ENCODE measurements around the gene GMNC.
"Not testable (repeated sequence)": the region's sequence is repeated elsewhere in the genome, so short reads cannot be mapped to it uniquely, and the experiment has no call there.

GMNC gene, protein sequence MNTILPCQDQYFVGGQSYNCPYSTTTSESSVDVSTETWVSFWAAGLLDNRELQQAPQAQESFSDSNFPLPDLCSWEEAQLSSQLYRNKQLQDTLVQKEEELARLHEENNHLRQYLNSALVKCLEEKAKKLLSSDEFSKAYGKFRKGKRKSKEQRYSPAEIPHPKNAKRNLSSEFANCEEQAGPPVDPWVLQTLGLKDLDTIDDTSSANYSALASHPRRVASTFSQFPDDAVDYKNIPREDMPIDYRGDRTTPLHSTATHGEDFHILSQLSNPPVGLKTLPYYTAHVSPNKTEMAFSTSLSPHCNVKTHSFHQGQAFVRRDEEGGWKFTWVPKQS

GRCh38 chr3:190862209-190863118, at the start of gene GMNC:
Gene GMNC, minus strand, starts transcription at chr3:190862694. Its CDS starts 79 bp downstream, at chr3:190862615.
- in situ Hi-C loops (cut with MboI; ENCODE audit: low pct_unique_long_range_greater_than_20kb, low sequenced_read_pairs), result no loop called here
- peak; percentile 56 for DNase-seq

DNA sequence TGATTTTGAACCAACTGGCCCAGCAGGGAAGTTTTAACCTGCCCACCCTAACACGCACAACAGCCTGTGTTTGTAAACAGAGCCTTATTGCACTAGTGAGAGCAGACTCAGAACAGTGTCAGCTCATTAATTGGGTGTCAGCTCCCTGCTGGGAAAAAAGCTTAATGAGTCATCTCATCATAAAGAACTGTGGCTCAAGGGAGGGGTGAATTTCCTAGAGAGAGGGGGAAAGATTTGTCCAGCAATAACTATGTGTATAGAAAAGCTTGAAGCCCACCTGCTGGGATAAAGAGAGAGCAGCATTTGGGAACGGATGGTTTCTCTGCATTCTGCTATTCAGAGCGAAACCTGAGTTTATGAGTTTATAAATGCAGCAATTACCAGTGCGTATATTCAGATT, 48.9 kb upstream of the GMNC start:
- in situ Hi-C loops (cut with MboI; ENCODE audit: low pct_unique_long_range_greater_than_20kb, low sequenced_read_pairs), result no loop called here
- DNase-seq, result no peak

DNA sequence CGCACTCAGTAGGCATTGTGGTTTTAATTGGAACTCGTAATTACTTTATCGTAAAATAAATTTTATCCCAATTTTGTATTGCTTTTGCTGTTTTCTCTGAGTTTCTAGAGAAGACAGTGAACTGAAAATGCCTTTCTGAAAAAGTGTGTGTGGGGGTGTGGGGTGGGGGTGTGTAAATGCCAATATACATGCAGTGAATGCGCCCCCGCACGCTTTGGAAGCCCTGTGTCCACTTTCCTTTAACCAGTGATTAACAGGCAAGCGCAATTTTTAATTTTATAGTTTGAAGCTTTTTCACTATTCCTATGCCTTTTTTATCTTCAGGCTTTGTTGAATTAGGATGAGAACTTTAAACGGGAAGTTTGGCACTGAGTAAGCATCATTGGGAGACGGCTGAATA, 47.4 kb upstream of the GMNC start:
- in situ Hi-C loops (cut with MboI; ENCODE audit: low pct_unique_long_range_greater_than_20kb, low sequenced_read_pairs), result no loop called here
- no peak for DNase-seq

- DNase-seq, result no peak
- in situ Hi-C loops (cut with MboI; ENCODE audit: low pct_unique_long_range_greater_than_20kb, low sequenced_read_pairs), result no loop called here
These were observed 40.7 kb upstream of the GMNC start for GRCh38 chr3:190903156-190903555.

GRCh38 chr3:190902292-190902691, 39.8 kb upstream of the GMNC start:
- in situ Hi-C loops (cut with MboI; ENCODE audit: low pct_unique_long_range_greater_than_20kb, low sequenced_read_pairs), result no loop called here
- DNase-seq, result no peak

DNA sequence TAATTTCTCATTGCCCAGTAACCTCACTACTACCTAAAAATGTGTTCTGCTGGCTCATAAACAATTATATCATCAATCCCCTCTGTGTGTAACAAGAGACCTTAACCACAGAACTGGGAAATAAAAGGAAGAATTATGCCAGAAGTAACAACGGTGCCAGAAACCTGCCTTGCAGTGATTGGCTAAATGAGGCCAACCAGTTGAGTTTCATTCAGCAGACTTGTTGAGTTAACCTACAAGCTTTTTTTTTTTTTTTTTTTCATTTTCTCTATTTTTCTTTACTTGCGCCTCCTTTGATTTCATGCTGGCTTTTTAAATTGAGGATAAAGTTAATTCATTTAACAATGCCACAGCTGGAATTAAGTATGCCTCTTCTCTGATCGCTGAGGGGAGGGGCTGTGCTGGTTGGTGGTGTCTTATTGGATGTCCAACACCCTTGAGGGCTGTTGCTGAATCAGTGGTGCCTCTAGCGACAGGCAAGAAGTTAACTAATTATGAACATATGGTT, 30.0 kb upstream of the GMNC start:
- in situ Hi-C loops (cut with MboI; ENCODE audit: low pct_unique_long_range_greater_than_20kb, low sequenced_read_pairs), result no loop called here
- no peak for DNase-seq

GRCh38 chr3:190886945-190887344, 24.5 kb upstream of the GMNC start:
- DNase-seq, result peak; percentile 71
- in situ Hi-C loops (cut with MboI; ENCODE audit: low pct_unique_long_range_greater_than_20kb, low sequenced_read_pairs), result no loop called here

DNA sequence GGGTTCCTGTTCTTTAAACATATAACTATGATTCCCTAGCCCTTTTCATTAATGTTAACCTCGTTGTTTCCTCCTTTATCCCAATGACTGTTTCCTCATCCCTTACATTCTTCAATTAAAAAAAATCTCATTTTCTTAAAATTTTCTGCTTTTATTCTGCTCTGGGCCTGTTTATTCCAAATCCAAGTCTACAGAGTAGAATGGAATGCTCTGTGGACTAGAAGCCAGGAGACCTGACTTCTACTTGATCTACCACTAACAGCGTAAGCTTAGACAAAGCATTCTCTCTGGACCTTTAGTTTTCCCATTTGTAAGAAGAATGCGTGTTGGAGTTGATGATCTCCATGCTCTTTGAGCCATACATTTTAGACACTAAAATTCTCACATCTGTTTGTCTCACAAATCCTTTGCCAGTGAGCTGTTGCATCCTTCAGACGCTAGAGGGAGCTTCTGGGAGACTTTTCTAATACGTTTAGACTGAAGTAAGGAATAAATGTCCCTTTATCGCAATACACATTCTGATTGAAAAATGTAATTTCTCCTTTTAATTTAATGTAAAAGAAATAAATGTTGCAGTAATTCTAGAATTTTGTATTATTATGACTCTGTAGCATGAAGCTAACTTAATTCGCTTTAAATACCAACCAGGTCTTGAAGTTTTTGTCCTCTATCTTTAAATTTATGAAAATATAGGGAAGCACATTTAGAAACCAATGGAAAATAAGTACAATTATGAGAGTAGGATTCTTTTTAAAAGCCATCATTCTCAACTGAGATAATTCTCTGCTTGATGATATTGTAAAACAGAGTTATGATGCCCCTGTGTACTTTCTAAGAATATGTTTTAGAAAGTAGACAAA, 21.7 kb upstream of the GMNC start:
- in situ Hi-C loops (cut with MboI; ENCODE audit: low pct_unique_long_range_greater_than_20kb, low sequenced_read_pairs), result no loop called here
- DNase-seq, result peak; percentile 61

- in situ Hi-C loops (cut with MboI; ENCODE audit: low pct_unique_long_range_greater_than_20kb, low sequenced_read_pairs), result no loop called here
- no peak for DNase-seq
These were observed 20.6 kb upstream of the GMNC start for GRCh38 chr3:190883141-190883540.

- in situ Hi-C loops (cut with MboI; ENCODE audit: low pct_unique_long_range_greater_than_20kb, low sequenced_read_pairs), result no loop called here
- no peak for DNase-seq
These were observed 15.4 kb upstream of the GMNC start for GRCh38 chr3:190877925-190878324.

GRCh38 chr3:190876433-190876832, 13.9 kb upstream of the GMNC start:
- in situ Hi-C loops (cut with MboI; ENCODE audit: low pct_unique_long_range_greater_than_20kb, low sequenced_read_pairs), result not testable (repeated sequence)

DNA sequence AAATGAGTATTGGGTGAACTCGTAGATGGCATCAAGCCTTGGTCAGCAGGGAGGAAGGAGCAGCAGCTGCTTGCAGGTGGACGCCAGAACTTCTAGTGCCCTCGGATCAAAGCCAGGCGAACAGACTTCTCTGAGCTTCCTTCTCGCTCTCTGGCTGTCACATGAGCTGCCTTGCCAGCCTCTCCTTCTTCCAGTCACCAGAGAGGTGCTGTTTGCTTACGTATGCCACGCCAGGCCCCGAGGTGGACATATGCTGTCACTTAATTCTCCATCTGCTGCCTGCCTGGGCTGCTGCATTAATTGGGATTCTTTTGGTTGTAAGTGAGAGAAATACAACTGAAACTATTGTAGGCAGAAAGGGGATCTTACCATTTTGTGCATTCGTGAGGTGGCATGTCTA, 12.6 kb upstream of the GMNC start:
- DNase-seq; in situ Hi-C loops (cut with MboI; ENCODE audit: low pct_unique_long_range_greater_than_20kb, low sequenced_read_pairs): not testable (repeated sequence)

More at GRCh38 chr3:190876433-190876832, 13.9 kb upstream of the GMNC start:
- not testable (repeated sequence) for DNase-seq

GRCh38 chr3:190870127-190870526, 7.6 kb upstream of the GMNC start:
- in situ Hi-C loops (cut with MboI; ENCODE audit: low pct_unique_long_range_greater_than_20kb, low sequenced_read_pairs), result no loop called here
- DNase-seq, result no peak

GRCh38 chr3:190867071-190867470, 4.6 kb upstream of the GMNC start:
- in situ Hi-C loops (cut with MboI; ENCODE audit: low pct_unique_long_range_greater_than_20kb, low sequenced_read_pairs), result no loop called here
- DNase-seq, result no peak

DNA sequence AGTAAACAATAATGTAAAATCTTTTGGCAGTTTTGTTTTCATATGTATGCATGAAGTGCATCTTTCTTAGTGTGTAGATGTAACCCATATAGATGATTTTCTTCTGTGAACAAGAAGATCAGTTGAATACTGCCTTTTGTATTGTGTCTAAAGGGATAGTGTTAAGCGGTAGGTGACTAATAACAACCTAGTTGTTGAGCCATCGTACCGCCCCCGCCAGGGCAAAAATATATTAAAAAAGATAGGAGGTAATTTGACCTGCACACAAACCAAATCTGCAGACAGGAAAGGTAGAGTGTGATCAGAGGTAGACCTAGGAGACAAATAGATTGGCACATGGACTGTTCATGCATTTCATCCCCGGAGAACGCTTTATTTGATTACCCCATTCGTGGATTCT, 3.3 kb upstream of the GMNC start:
- DNase-seq, result no peak
- in situ Hi-C loops (cut with MboI; ENCODE audit: low pct_unique_long_range_greater_than_20kb, low sequenced_read_pairs), result no loop called here

- no peak for DNase-seq
These were observed 2.9 kb upstream of the GMNC start for GRCh38 chr3:190865419-190865818.

GRCh38 chr3:190864002-190864401, 1.5 kb upstream of the GMNC start:
- in situ Hi-C loops (cut with MboI; ENCODE audit: low pct_unique_long_range_greater_than_20kb, low sequenced_read_pairs), result no loop called here

More at GRCh38 chr3:190865419-190865818, 2.9 kb upstream of the GMNC start:
- in situ Hi-C loops (cut with MboI; ENCODE audit: low pct_unique_long_range_greater_than_20kb, low sequenced_read_pairs), result no loop called here

GRCh38 chr3:190863119-190863465, 598 bp upstream of the GMNC start:
- in situ Hi-C loops (cut with MboI; ENCODE audit: low pct_unique_long_range_greater_than_20kb, low sequenced_read_pairs), result no loop called here
- DNase-seq, result no peak

More at GRCh38 chr3:190864002-190864401, 1.5 kb upstream of the GMNC start:
- DNase-seq, result no peak

DNA sequence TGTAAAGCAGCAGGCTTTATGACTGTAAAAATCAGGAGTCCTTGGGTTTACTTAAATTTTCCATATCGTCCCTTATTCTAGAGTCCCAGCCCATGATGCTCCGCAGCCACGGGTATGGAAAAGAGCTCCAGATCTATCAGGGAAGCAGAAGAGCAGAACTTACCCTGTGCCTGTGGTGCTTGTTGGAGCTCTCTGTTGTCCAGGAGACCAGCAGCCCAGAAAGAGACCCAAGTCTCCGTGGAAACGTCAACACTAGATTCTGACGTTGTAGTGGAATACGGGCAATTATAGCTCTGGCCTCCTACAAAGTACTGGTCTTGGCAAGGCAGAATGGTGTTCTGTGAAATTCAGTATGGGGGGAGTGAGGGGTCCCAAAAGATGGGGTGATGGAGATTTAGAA, 2.0 kb downstream of the GMNC start:
- no peak for DNase-seq
- in situ Hi-C loops (cut with MboI; ENCODE audit: low pct_unique_long_range_greater_than_20kb, low sequenced_read_pairs), result no loop called here

Data from KBM-7 (cell line).